H1 (cell line): ENCODE measurements around the gene VPS11. TPM values are rescaled to one million over a fixed set of nuclear protein-coding genes. Genes with fewer than 3 reads are reported as not detected.

Source experiments
- CTCF ChIA-PET: fragments of 300-600 bp; sonication (Branson Sonifier 250); formaldehyde crosslinking; loops from one replicate; lab custom pipeline; 2021; ENCODE audit not compliant: partially characterized antibody; lab: Charles Lee
- POLR2A ChIA-PET: fragments of 300-600 bp; sonication (Branson Sonifier 250); formaldehyde crosslinking; loops from one replicate; lab custom pipeline; 2021; ENCODE audit warnings: inconsistent platforms; ENCODE audit not compliant: partially characterized antibody; lab: Charles Lee
- DNase-seq, 2 experiments: peaks; one replicate each; pipeline versions ENCODE4 v3.0.0 to v3.0.0-alpha.2; 2010 to 2022; ENCODE audit warnings: low spot score in 2 of 2, low read depth in 1 of 2, mixed read lengths in 1 of 2
- FAIRE-seq: peaks from 2 replicates; lab custom pipeline; 2011; peaks lifted over from hg19 to GRCh38; lab: Jason Lieb, UNC
- H2AFZ ChIP-seq: 2 replicates; pipeline ENCODE4 v1.8.1; 2012; ENCODE audit warnings: low read length, inconsistent platforms
- H2AK5ac ChIP-seq: 2 replicates; pipeline ENCODE4 v1.6.1; 2013; ENCODE audit warnings: low read depth, low read length
- H2BK120ac ChIP-seq: replicated peaks from 2 replicates; pipeline ENCODE3; 2013; ENCODE audit warnings: low read depth, low read length, inconsistent platforms
- H2BK12ac ChIP-seq: 2 replicates; pipeline ENCODE4 v1.6.1; 2013; ENCODE audit warnings: low read depth, low read length
- H2BK15ac ChIP-seq: 2 replicates; pipeline ENCODE4 v1.6.1; 2013; ENCODE audit warnings: low read length
- H2BK20ac ChIP-seq: 2 replicates; pipeline ENCODE4 v1.6.1; 2013; ENCODE audit warnings: low read length
- H2BK5ac ChIP-seq: 2 replicates; pipeline ENCODE4 v1.6.1; 2013; ENCODE audit warnings: low read depth, low read length
- H3K14ac ChIP-seq: 2 replicates; pipeline ENCODE4 v1.6.1; 2013; ENCODE audit warnings: inconsistent platforms; ENCODE audit not compliant: insufficient read length
- H3K18ac ChIP-seq: 2 replicates; pipeline ENCODE4 v1.6.1; 2013; ENCODE audit warnings: low read length; ENCODE audit errors: extremely low read depth
- H3K23ac ChIP-seq: 2 replicates; pipeline ENCODE4 v1.6.1; 2013; ENCODE audit warnings: inconsistent platforms; ENCODE audit not compliant: insufficient read length
- H3K23me2 ChIP-seq: 2 replicates; pipeline ENCODE4 v1.6.1; 2013; ENCODE audit warnings: low read depth, low read length
- H3K27ac ChIP-seq: 2 replicates; pipeline ENCODE4 v1.6.1; 2011; ENCODE audit warnings: low read depth, low read length, inconsistent platforms
- H3K27me3 ChIP-seq, 4 experiments: replicated peaks in 1 of 4; 1 replicate in 1 of 4; 2 replicates in 3 of 4; pipeline versions ENCODE4 v1.6.1 to v1.8.1; 2011 to 2013; ENCODE audit warnings: low read length in 3 of 4, mild to moderate bottlenecking in 3 of 4, inconsistent platforms in 2 of 4, mixed read lengths in 2 of 4, moderate library complexity in 1 of 4; ENCODE audit not compliant: control insufficient read depth in 3 of 4, insufficient read depth in 3 of 4; ENCODE audit errors: extremely low read depth in 1 of 4
- H3K36me3 ChIP-seq, 4 experiments: 2 replicates each; pipeline versions ENCODE4 v1.6.1 to v1.8.1; 2011 to 2013; ENCODE audit warnings: mild to moderate bottlenecking in 4 of 4, low read length in 3 of 4, moderate library complexity in 2 of 4, control low read depth in 1 of 4, inconsistent platforms in 1 of 4; ENCODE audit not compliant: insufficient read depth in 4 of 4, control insufficient read depth in 2 of 4
- H3K4ac ChIP-seq: replicated peaks from 2 replicates; pipeline ENCODE3; 2013; ENCODE audit warnings: low read length, low read depth, mixed read lengths, inconsistent platforms; ENCODE audit not compliant: insufficient read length
- H3K4me1 ChIP-seq, 4 experiments: replicated peaks in 1 of 4; 1 replicate in 1 of 4; 2 replicates in 3 of 4; pipeline versions ENCODE4 v1.6.1 to v1.8.1; 2011 to 2013; ENCODE audit warnings: low read length in 3 of 4, inconsistent platforms in 2 of 4, mixed read lengths in 1 of 4; ENCODE audit not compliant: insufficient read depth in 4 of 4, control insufficient read depth in 3 of 4
- H3K4me2 ChIP-seq, 2 experiments: 2 replicates each; pipeline versions ENCODE4 v1.6.1 to v1.8.1; 2011 to 2013; ENCODE audit warnings: low read depth in 2 of 2, low read length in 2 of 2, control low read depth in 1 of 2, inconsistent platforms in 1 of 2, mild to moderate bottlenecking in 1 of 2; ENCODE audit not compliant: insufficient read depth in 1 of 2
- H3K4me3 ChIP-seq, 4 experiments: fragments of 200-600, 300-600 bp in 1 of 4; sonication (generic), shearing (Covaris generic), sonication (Bioruptor Twin) in 1 of 4; 2 replicates each; pipeline versions ENCODE4 v1.5.1 to v1.8.1; 2011 to 2016; ENCODE audit warnings: low read length in 4 of 4, low read depth in 3 of 4, control low read depth in 2 of 4, inconsistent platforms in 2 of 4, mild to moderate bottlenecking in 2 of 4, mixed read lengths in 1 of 4, moderate library complexity in 1 of 4; ENCODE audit not compliant: insufficient read depth in 2 of 4; ENCODE audit errors: extremely low read depth in 1 of 4
- H3K56ac ChIP-seq: replicated peaks from 2 replicates; pipeline ENCODE3; 2013; ENCODE audit warnings: low read depth, mild to moderate bottlenecking, mixed read lengths, low read length, inconsistent platforms; ENCODE audit not compliant: insufficient read length
- H3K79me1 ChIP-seq: 2 replicates; pipeline ENCODE4 v1.6.1; 2013; ENCODE audit warnings: low read depth, low read length, control low read depth
- H3K79me2 ChIP-seq, 2 experiments: 2 replicates each; pipeline versions ENCODE4 v1.6.1 to v1.8.1; 2012 to 2013; ENCODE audit warnings: low read length in 2 of 2, mild to moderate bottlenecking in 2 of 2, inconsistent platforms in 1 of 2; ENCODE audit not compliant: insufficient read depth in 2 of 2, control insufficient read depth in 1 of 2
- H3K9ac ChIP-seq, 4 experiments: replicated peaks in 1 of 4; 1 replicate in 1 of 4; 2 replicates in 3 of 4; pipeline versions ENCODE4 v1.6.1 to v1.8.1; 2011 to 2013; ENCODE audit warnings: low read depth in 3 of 4, low read length in 3 of 4, control low read depth in 2 of 4, mild to moderate bottlenecking in 2 of 4, moderate library complexity in 2 of 4, inconsistent platforms in 1 of 4; ENCODE audit errors: extremely low read depth in 1 of 4
- H3K9me3 ChIP-seq, 2 experiments: 2 replicates each; pipeline versions ENCODE4 v1.6.1 to v1.8.1; 2012 to 2013; ENCODE audit warnings: mild to moderate bottlenecking in 2 of 2, moderate library complexity in 2 of 2, control low read depth in 1 of 2, inconsistent platforms in 1 of 2, low read depth in 1 of 2, low read length in 1 of 2, mixed read lengths in 1 of 2; ENCODE audit not compliant: insufficient read depth in 2 of 2
- H4K20me1 ChIP-seq, 2 experiments: replicated peaks in 1 of 2; 2 replicates each; pipeline versions ENCODE3 to v1.8.1; 2011 to 2013; ENCODE audit warnings: inconsistent platforms in 2 of 2, low read length in 2 of 2, mild to moderate bottlenecking in 1 of 2; ENCODE audit not compliant: insufficient read depth in 2 of 2, control insufficient read depth in 1 of 2
- H4K5ac ChIP-seq: 2 replicates; pipeline ENCODE4 v1.6.1; 2013; ENCODE audit warnings: low read length, low read depth, mixed read lengths, inconsistent platforms; ENCODE audit not compliant: insufficient read length
- H4K8ac ChIP-seq: 2 replicates; pipeline ENCODE4 v1.8.0; 2013; ENCODE audit warnings: mild to moderate bottlenecking, moderate library complexity, low read length, inconsistent platforms; ENCODE audit not compliant: insufficient read depth; ENCODE audit errors: extremely low read depth
- H4K91ac ChIP-seq: replicated peaks from 2 replicates; pipeline ENCODE3; 2013; ENCODE audit warnings: low read length, mixed read lengths, inconsistent platforms; ENCODE audit not compliant: insufficient read length
- CTBP2 ChIP-seq: IDR thresholded peaks from 2 replicates; pipeline ENCODE4 v1.7.0; 2011; ENCODE audit warnings: borderline replicate concordance, mild to moderate bottlenecking, moderate library complexity, mixed read lengths, low read length; ENCODE audit not compliant: insufficient read depth, insufficient read length
- MAFK ChIP-seq: IDR thresholded peaks from 2 replicates; pipeline ENCODE4 v1.6.1; 2012; ENCODE audit warnings: low read depth, mild to moderate bottlenecking, improper control_type of control experiment, low read length
- POLR2AphosphoS5 ChIP-seq: IDR thresholded peaks from 2 replicates; pipeline ENCODE4 v1.6.1; 2011; ENCODE audit warnings: low read depth, low read length
- SIRT6 ChIP-seq: IDR thresholded peaks from one replicate; pipeline ENCODE4 v1.7.1; 2012; ENCODE audit warnings: low read length, inconsistent platforms
- YY1 ChIP-seq: IDR thresholded peaks from 2 replicates; pipeline ENCODE4 v1.6.1; 2011; ENCODE audit warnings: low read depth, mild to moderate bottlenecking, low read length
- WGBS, 2 experiments: shearing (Covaris generic) in 1 of 2; methylation state at CpG; one replicate each; pipeline versions ENCODE4 v1.1.6 to v1.1.7; 2013 to 2015; ENCODE audit warnings: low lambda C conversion rate in 2 of 2, mixed read lengths in 2 of 2, inconsistent platforms in 1 of 2, low coverage in 1 of 2, missing lambda C conversion rate in 1 of 2; ENCODE audit not compliant: insufficient replicate concordance in 2 of 2, insufficient coverage in 1 of 2, insufficient read length in 1 of 2; ENCODE audit errors: extremely low coverage in 1 of 2, missing lambda C conversion rate in 1 of 2; 5-methylcytosine and 5-hydroxymethylcytosine counted together
- polyA plus RNA-seq, 7 experiments: library from polyadenylated mRNA; depleted of rRNA in 3 of 7; stranded (reverse) in 5 of 7; unstranded in 2 of 7; fragments of >200 nt in 5 of 7; fragments of 200-250 nt in 2 of 7; gene quantifications; 1 replicate in 5 of 7; 2 replicates in 1 of 7; 4 replicates in 1 of 7; pipeline versions ENCODE4 v1.2.1 to v1.2.3, GENCODE V29; 2011 to 2013; ENCODE audit warnings: missing spikeins in 2 of 7, mixed read lengths in 2 of 7
- total RNA-seq: library from RNA; stranded (reverse); fragmentation: NEBNext Ultra II Directional; extraction: Animal tissue kit (Norgen Biotek cat#: 25700); gene quantifications from 2 replicates; pipeline ENCODE4 v1.2.1, GENCODE V29; 2021

The VPS11 gene
- total and polyA plus RNA-seq, 2 of the 8 experiments (the other 6 are each of a cell fraction or from before 2014, with no cell fraction given): 13.1 to 15.5 TPM

GRCh38 chr11:119029340-119030028 lies 38.1 kb upstream of the VPS11 start:
- ChIA-PET CTCF (interaction anchor here (1.1 to 3.1 kb wide), 4 partner anchors 11 to 38 kb away, joined by 3 to 12 read pairs (median 4); partner anchors contain the start of genes RPS25, TRAPPC4 and VPS11), POLR2A (interaction anchor here (0.9 to 9.7 kb wide), 10 partner anchors 12 to 73 kb away, joined by 3 to 224 read pairs (median 5); partner anchors contain the start of genes DPAGT1, HYOU1, RPS25 and TRAPPC4)
- no peak overlapping the region for H2AFZ ChIP-seq
- H3K79me2 ChIP-seq: peaks cover 0 to 19% of the 10 kb centered on the region in 2 experiments; a peak in 1 of 4 replicates
- H3K56ac ChIP-seq: peak overlapping the region; percentile 22
- no peak overlapping the region for H3K18ac ChIP-seq
- no peak for TF ChIP-seq CTBP2
- no peak for TF ChIP-seq POLR2AphosphoS5
- TF ChIP-seq SIRT6: no peak
- no peak for TF ChIP-seq YY1
- 0 out of 2 replicates have a peak, but pooled peaks have one; percentile 11 for TF ChIP-seq MAFK
- no peaks in the 10 kb centered on the region for H3K27me3 ChIP-seq
- H3K9ac ChIP-seq: peak overlapping the region in 3 of 4 experiments; percentile 24 to 93 (median 91); a peak in 5 of 7 replicates
- peaks cover 6 to 41% (median 19%) of the 10 kb centered on the region in 4 experiments for H3K36me3 ChIP-seq
- H3K4ac ChIP-seq: no peak overlapping the region
- peaks cover 15% of the 10 kb centered on the region for H3K79me1 ChIP-seq
- peak overlapping the region; percentile 64 to 84 (median 74); a peak in 7 of 8 replicates for H3K4me3 ChIP-seq
- H2BK20ac ChIP-seq: no peak overlapping the region
- H3K23me2 ChIP-seq: peaks cover 7% of the 10 kb centered on the region; the same call in 1 of the 2 replicates
- H4K8ac ChIP-seq: no peak overlapping the region
- H4K91ac ChIP-seq: no peak overlapping the region
- WGBS, 2 experiments: 61% methylated on average over 10 of the region's 10 CpGs; no CpG with 5 or more reads in 1 of the 2 experiments
- H3K14ac ChIP-seq: no peak overlapping the region
- no peaks in the 10 kb centered on the region for H3K9me3 ChIP-seq
- H2BK12ac ChIP-seq: no peak overlapping the region
- H2BK5ac ChIP-seq: 0 out of 2 replicates have a peak overlapping the region, but pooled peaks have one; percentile 35
- H3K4me1 ChIP-seq: peaks cover 6 to 13% (median 10%) of the 10 kb centered on the region in 4 experiments
- H2BK120ac ChIP-seq: no peak overlapping the region
- H2BK15ac ChIP-seq: no peak overlapping the region
- H3K23ac ChIP-seq: no peak overlapping the region
- H2AK5ac ChIP-seq: no peak overlapping the region
- FAIRE-seq: no peak
- no peak overlapping the region for H3K27ac ChIP-seq
- no peak for DNase-seq
- peaks cover 3 to 13% of the 10 kb centered on the region in 2 experiments for H4K20me1 ChIP-seq
- H4K5ac ChIP-seq: no peak overlapping the region
- peak overlapping the region; percentile 81 to 82 for H3K4me2 ChIP-seq
